ENCODE results near the gene AGT. TPM values are rescaled to one million over a fixed set of nuclear protein-coding genes. Genes with fewer than 3 reads are reported as not detected.

AGT gene
- total RNA-seq, 4 donors from 2014 or later: 1.7 to 47.3 (median 38.6) TPM

DNA sequence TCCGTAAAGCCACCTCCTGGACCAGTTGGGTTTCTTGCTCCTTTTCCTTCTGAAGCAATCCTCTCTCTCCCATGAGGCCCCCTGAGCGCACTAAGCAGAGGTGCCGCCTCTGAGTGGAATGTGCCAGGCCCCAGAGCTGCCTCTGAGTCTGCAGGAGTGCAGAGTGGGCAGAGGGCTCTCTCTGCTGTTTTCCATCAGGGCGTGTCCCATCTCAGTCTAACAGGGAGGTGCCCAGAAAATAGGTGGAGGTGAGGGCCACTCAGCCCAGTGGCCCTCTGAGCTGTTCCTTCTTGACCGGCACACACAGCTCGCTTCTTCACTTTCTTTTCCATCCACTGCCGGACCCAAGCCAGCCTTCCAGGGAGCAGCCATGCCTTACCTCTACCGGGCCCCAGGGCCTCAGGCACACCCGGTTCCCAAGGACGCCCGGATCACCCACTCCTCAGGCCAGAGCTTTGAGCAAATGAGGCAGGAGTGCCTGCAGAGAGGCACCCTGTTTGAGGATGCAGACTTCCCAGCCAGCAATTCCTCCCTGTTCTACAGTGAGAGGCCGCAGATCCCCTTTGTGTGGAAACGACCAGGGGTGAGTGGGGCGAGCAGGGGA lies 33.3 kb upstream of the AGT start, which contains the start of gene CAPN9:
TSS of gene CAPN9 (plus strand) at position 262 of the 604 bp plus-strand sequence. CDS start at position 371, 109 bp downstream.
- no peaks in the 10 kb centered on the region for H3K9me3 ChIP-seq
- no peaks in the 10 kb centered on the region for H3K36me3 ChIP-seq
- H3K4me1 ChIP-seq: peaks cover 0 to 5% (median 0%) of the 10 kb centered on the region in 4 donors
- DNase-seq: no peak
- no peaks in the 10 kb centered on the region for H3K27me3 ChIP-seq
- H3K4me3 ChIP-seq: peak within 1 kb of the TSS in 1 of 4 donors; percentile 17
- H3K27ac ChIP-seq: peak within 1 kb of the TSS in 3 of 4 donors; percentile 2 to 70 (median 57)
- no peak for TF ChIP-seq POLR2A (IDR thresholded peaks at IDR 0.05)
- TF ChIP-seq, protein P1, sequence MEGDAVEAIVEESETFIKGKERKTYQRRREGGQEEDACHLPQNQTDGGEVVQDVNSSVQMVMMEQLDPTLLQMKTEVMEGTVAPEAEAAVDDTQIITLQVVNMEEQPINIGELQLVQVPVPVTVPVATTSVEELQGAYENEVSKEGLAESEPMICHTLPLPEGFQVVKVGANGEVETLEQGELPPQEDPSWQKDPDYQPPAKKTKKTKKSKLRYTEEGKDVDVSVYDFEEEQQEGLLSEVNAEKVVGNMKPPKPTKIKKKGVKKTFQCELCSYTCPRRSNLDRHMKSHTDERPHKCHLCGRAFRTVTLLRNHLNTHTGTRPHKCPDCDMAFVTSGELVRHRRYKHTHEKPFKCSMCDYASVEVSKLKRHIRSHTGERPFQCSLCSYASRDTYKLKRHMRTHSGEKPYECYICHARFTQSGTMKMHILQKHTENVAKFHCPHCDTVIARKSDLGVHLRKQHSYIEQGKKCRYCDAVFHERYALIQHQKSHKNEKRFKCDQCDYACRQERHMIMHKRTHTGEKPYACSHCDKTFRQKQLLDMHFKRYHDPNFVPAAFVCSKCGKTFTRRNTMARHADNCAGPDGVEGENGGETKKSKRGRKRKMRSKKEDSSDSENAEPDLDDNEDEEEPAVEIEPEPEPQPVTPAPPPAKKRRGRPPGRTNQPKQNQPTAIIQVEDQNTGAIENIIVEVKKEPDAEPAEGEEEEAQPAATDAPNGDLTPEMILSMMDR (IDR thresholded peaks at IDR 0.05): no peak

DNA sequence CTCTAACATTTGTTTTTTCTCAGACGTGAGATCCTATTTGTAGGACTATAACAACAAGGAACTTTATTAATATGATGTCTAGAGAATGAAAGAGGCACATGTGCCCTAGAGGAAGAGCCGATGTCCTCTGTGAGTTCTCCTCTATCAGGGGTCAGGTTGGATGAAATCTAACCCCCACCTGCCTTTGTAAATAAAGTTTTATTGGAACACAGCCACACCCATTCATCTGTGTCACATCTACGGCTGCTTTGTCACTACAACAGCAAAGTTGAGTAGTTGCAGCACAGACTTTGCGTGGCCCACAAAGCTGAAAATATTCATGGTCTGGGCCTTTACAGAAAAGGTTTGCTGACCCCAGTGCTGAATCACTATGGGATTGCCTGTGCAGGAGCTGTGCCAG lies 32.7 kb upstream of the AGT start:
- Histone ChIP-seq H3K4me3 (no peak overlapping the region), H3K27ac (peak overlapping the region in 2 of 4 donors; percentile 57 to 70), H3K36me3 (no peaks in the 10 kb centered on the region), H3K4me1 (peaks cover 0 to 5% (median 0%) of the 10 kb centered on the region in 4 donors), H3K9me3 (no peaks in the 10 kb centered on the region), H3K27me3 (no peaks in the 10 kb centered on the region)
- TF ChIP-seq, protein P1 (IDR thresholded peaks at IDR 0.05): no peak
- TF ChIP-seq POLR2A (IDR thresholded peaks at IDR 0.05): no peak
- DNase-seq: no peak

DNA sequence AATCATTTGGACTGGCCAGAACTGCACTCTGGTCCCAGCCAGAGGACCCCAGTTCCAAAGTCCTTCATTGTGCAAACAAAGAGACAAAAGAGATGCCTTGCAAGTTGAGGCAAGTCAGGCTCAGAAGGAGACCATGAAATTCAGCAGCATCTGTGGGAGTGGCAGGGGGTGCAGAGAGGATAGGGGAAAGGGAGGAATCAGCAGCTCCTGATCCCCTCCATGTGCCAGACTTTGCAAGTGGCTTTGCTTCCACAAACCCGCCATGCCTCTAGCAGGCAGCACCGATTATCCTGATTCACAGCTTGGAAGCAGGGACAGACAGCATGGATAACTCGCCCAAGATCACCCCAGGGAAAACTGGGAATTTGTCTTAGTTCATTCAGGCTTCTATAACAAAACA lies 31.1 kb upstream of the AGT start:
- Histone ChIP-seq H3K4me3 (no peak overlapping the region), H3K36me3 (no peaks in the 10 kb centered on the region), H3K27me3 (no peaks in the 10 kb centered on the region), H3K4me1 (no peaks in the 10 kb centered on the region), H3K27ac (no peak overlapping the region), H3K9me3 (no peaks in the 10 kb centered on the region)
- no peak for DNase-seq
- TF ChIP-seq POLR2A (IDR thresholded peaks at IDR 0.05): no peak
- TF ChIP-seq, protein P1 (IDR thresholded peaks at IDR 0.05): no peak

DNA sequence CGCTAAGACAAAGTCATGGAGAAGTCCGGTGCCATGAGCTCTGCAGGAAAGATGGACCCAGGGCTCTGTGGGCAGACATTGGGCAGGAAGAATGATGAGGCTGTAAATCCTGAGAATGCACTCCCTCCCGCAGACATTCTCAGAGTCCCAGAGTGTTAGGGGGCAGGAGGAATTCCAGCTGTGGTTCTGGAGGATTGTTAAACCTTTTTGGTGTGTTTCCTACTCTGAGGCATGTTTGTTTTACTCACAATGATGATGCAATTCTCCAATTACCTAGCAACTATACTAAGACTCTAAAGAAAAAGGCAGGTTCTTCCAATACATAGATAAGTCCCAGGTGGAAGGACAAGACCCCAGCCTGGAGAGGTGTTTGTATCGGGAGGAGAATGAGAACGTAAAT lies 30.5 kb upstream of the AGT start:
- H3K27ac ChIP-seq: no peak overlapping the region

DNA sequence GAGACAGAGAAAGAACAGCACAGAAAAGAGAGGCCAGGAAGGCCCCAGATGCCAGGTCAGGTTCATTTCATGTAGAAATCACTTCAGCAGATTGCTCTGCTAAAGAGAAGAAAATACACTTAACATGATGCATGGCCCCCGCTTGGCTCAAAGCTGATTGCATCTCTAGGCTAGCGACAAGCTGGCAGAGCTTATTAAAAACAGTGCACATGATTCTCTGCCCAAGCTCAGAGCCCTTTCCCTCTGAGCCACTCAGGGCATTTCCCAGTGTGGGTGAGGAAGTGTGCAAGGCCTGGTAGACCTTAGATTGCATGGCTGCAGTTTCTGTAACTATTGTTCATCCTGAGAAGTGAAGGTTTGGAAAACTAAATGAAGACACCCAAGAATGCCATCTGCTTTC lies 30.0 kb upstream of the AGT start:
- Histone ChIP-seq H3K27ac (no peak overlapping the region), H3K27me3 (no peaks in the 10 kb centered on the region), H3K36me3 (no peaks in the 10 kb centered on the region), H3K4me3 (no peak overlapping the region), H3K4me1 (no peaks in the 10 kb centered on the region), H3K9me3 (no peaks in the 10 kb centered on the region)
- TF ChIP-seq, protein P1 (IDR thresholded peaks at IDR 0.05): no peak
- no peak for TF ChIP-seq POLR2A (IDR thresholded peaks at IDR 0.05)
- DNase-seq: no peak

More for the DNA sequence above, 30.5 kb upstream of the AGT start:
- no peaks in the 10 kb centered on the region for H3K27me3 ChIP-seq
- no peaks in the 10 kb centered on the region for H3K9me3 ChIP-seq
- H3K4me1 ChIP-seq: no peaks in the 10 kb centered on the region
- H3K36me3 ChIP-seq: no peaks in the 10 kb centered on the region
- no peak overlapping the region for H3K4me3 ChIP-seq
- DNase-seq: no peak
- TF ChIP-seq POLR2A (IDR thresholded peaks at IDR 0.05): no peak
- TF ChIP-seq, protein P1 (IDR thresholded peaks at IDR 0.05): no peak

Measured in Peyer's patch (tissue), 4 donors.